WTC11 (cell line): ENCODE measurements around the gene PITPNM3.

Experiments
- AFF4 ChIP-seq: sonication (generic); formaldehyde crosslinking; IDR thresholded peaks from 2 replicates; pipeline ENCODE4 v1.8.1; 2023; ENCODE audit warnings: mild to moderate bottlenecking, missing genetic modification reagents, borderline replicate concordance
- ATF3 ChIP-seq: sonication (generic); formaldehyde crosslinking; conservative IDR thresholded peaks from 2 replicates; pipeline ENCODE4 v1.8.1; 2022; ENCODE audit warnings: mild to moderate bottlenecking, missing genetic modification reagents
- CBFB ChIP-seq: sonication (generic); formaldehyde crosslinking; IDR thresholded peaks from 2 replicates; pipeline ENCODE4 v1.8.1; 2022; ENCODE audit warnings: mild to moderate bottlenecking, low read depth, missing genetic modification reagents
- CREB1 ChIP-seq: sonication (generic); formaldehyde crosslinking; IDR thresholded peaks from 2 replicates; pipeline ENCODE4 v1.8.0; 2023; ENCODE audit warnings: mild to moderate bottlenecking, missing genetic modification reagents
- CTCF ChIP-seq: fragments of 200-600 bp; IDR thresholded peaks from 2 replicates; pipeline ENCODE4 v1.8.0; 2022; ENCODE audit warnings: antibody characterized with exemption
- ERG ChIP-seq: fragments of 250-450 bp; sonication (Bioruptor Pico); IDR thresholded peaks from 2 replicates; pipeline ENCODE4 v1.8.0; 2021; ENCODE audit warnings: mild to moderate bottlenecking
- ESRRA ChIP-seq: sonication (generic); formaldehyde crosslinking; IDR thresholded peaks from 2 replicates; pipeline ENCODE4 v1.8.1; 2022; ENCODE audit warnings: mild to moderate bottlenecking, missing genetic modification reagents, borderline replicate concordance
- HMGXB4 ChIP-seq: sonication (generic); formaldehyde crosslinking; IDR thresholded peaks from 2 replicates; pipeline ENCODE4 v1.8.1; 2023; ENCODE audit warnings: mild to moderate bottlenecking, moderate library complexity, missing genetic modification reagents
- JUN ChIP-seq: sonication (generic); formaldehyde crosslinking; IDR thresholded peaks from 2 replicates; pipeline ENCODE4 v1.8.0; 2023; ENCODE audit warnings: mild to moderate bottlenecking, missing genetic modification reagents
- MAX ChIP-seq: sonication (generic); formaldehyde crosslinking; IDR thresholded peaks from 2 replicates; pipeline ENCODE4 v1.8.0; 2022; ENCODE audit warnings: mild to moderate bottlenecking, missing genetic modification reagents
- PREB ChIP-seq: sonication (generic); formaldehyde crosslinking; IDR thresholded peaks from 2 replicates; pipeline ENCODE4 v1.8.1; 2022; ENCODE audit warnings: mild to moderate bottlenecking, missing genetic modification reagents, moderate library complexity, borderline replicate concordance
- ZNF416 ChIP-seq: fragments of 250-450 bp; sonication (Bioruptor Pico); IDR thresholded peaks from 2 replicates; pipeline ENCODE4 v1.9.0; 2021; ENCODE audit warnings: mild to moderate bottlenecking, inconsistent platforms
- ZNF671 ChIP-seq: fragments of 250-450 bp; sonication (Bioruptor Pico); IDR thresholded peaks from 2 replicates; pipeline ENCODE4 v1.8.0; 2021; ENCODE audit warnings: mild to moderate bottlenecking

GRCh38 chr17:6462692-6463091 is 93.7 kb downstream of the PITPNM3 start:
- TF ChIP-seq ERG (CRISPR knock-in tag): no peak
- no peak for TF ChIP-seq CBFB (CRISPR knock-in tag)
- no peak for TF ChIP-seq CTCF
- no peak for TF ChIP-seq AFF4 (CRISPR knock-in tag)
- TF ChIP-seq JUN: no peak
- TF ChIP-seq HMGXB4 (CRISPR knock-in tag): no peak
- TF ChIP-seq CREB1 (CRISPR knock-in tag): no peak
- no peak for TF ChIP-seq ZNF671 (CRISPR knock-in tag)
- no peak for TF ChIP-seq PREB
- TF ChIP-seq ATF3 (CRISPR knock-in tag): no peak
- TF ChIP-seq ESRRA (CRISPR knock-in tag): no peak
- TF ChIP-seq MAX (CRISPR knock-in tag): no peak
- TF ChIP-seq ZNF416 (CRISPR knock-in tag): no peak
